GM18498 (cell line): Measurements from ENCODE around the gene PTAR1.

Experiments
- ATAC-seq: cut with Tn5 transposase; IDR thresholded peaks from one replicate; pipeline ENCODE4 v1.9.1; 2021; ENCODE audit warnings: mild to moderate bottlenecking, moderate library complexity; ENCODE audit not compliant: unreplicated experiment

Gene PTAR1

GRCh38 chr9:69674716-69675438 lies 84.9 kb downstream of the PTAR1 start:
- no peak for ATAC-seq

GRCh38 chr9:69674112-69674685 lies 85.6 kb downstream of the PTAR1 start:
- ATAC-seq: no peak

- no peak for ATAC-seq
Measured at GRCh38 chr9:69673311-69673640, 86.5 kb downstream of the PTAR1 start.

- ATAC-seq: peak; percentile 96
Measured at GRCh38 chr9:69672596-69673310, 87.1 kb downstream of the PTAR1 start.

GRCh38 chr9:69671879-69672595 lies 87.8 kb downstream of the PTAR1 start, which contains the start of gene APBA1:
Gene APBA1, minus strand, starts transcription at chr9:69672371.
- peak; percentile 54 for ATAC-seq

GRCh38 chr9:69671311-69671878 lies 88.4 kb downstream of the PTAR1 start:
- ATAC-seq: no peak

GRCh38 chr9:69667306-69667705 lies 92.5 kb downstream of the PTAR1 start:
- no peak for ATAC-seq

GRCh38 chr9:69660304-69660703 lies 99.5 kb downstream of the PTAR1 start:
- ATAC-seq: no peak
